IPS DF 4.7 (cell line): ENCODE measurements around the gene MEGF11.

Experiments used
- DNase-seq: peaks from one replicate; pipeline ENCODE4 v3.0.0-alpha.2; 2013; ENCODE audit warnings: low spot score; ENCODE audit errors: extremely low read depth

Gene MEGF11

GRCh38 chr15:65949491-65949890 is 304.1 kb downstream of the MEGF11 start:
- DNase-seq: no peak

- no peak for DNase-seq
Observed at GRCh38 chr15:65949011-65949410, 304.5 kb downstream of the MEGF11 start.

GRCh38 chr15:65948383-65948782 is 305.2 kb downstream of the MEGF11 start:
- DNase-seq: no peak

- DNase-seq: no peak
Observed at GRCh38 chr15:65947041-65947440, 306.5 kb downstream of the MEGF11 start.

GRCh38 chr15:65945616-65946015 is 307.9 kb downstream of the MEGF11 start:
- no peak for DNase-seq

- DNase-seq: no peak
Observed at GRCh38 chr15:65944404-65944803, 309.1 kb downstream of the MEGF11 start.

GRCh38 chr15:65942436-65942835 is 311.1 kb downstream of the MEGF11 start:
- no peak for DNase-seq

- DNase-seq: no peak
Observed at GRCh38 chr15:65940618-65940909, 313.0 kb downstream of the MEGF11 start.

GRCh38 chr15:65939901-65940617 is 313.5 kb downstream of the MEGF11 start:
- DNase-seq: no peak

GRCh38 chr15:65938604-65939003 is 314.9 kb downstream of the MEGF11 start:
- DNase-seq: no peak

- DNase-seq: no peak
Observed at GRCh38 chr15:65937476-65937875, 316.1 kb downstream of the MEGF11 start.

GRCh38 chr15:65937054-65937453 is 316.5 kb downstream of the MEGF11 start:
- no peak for DNase-seq

GRCh38 chr15:65936282-65936681 is 317.3 kb downstream of the MEGF11 start:
- no peak for DNase-seq

GRCh38 chr15:65935391-65935790 is 318.2 kb downstream of the MEGF11 start:
- no peak for DNase-seq

- DNase-seq: no peak
Observed at GRCh38 chr15:65931221-65931620, 322.3 kb downstream of the MEGF11 start.

- DNase-seq: no peak
Observed at GRCh38 chr15:65930134-65930533, 323.4 kb downstream of the MEGF11 start.

GRCh38 chr15:65929573-65929972 is 324.0 kb downstream of the MEGF11 start:
- no peak for DNase-seq

- no peak for DNase-seq
Observed at GRCh38 chr15:65927545-65927944, 326.0 kb downstream of the MEGF11 start.

- DNase-seq: no peak
Observed at GRCh38 chr15:65926899-65927298, 326.7 kb downstream of the MEGF11 start.

GRCh38 chr15:65926459-65926858 is 327.1 kb downstream of the MEGF11 start:
- DNase-seq: no peak

- DNase-seq: no peak
Observed at GRCh38 chr15:65925338-65925737, 328.2 kb downstream of the MEGF11 start.

- DNase-seq: no peak
Observed at GRCh38 chr15:65924004-65924403, 329.5 kb downstream of the MEGF11 start.

- no peak for DNase-seq
Observed at GRCh38 chr15:65923264-65923663, 330.3 kb downstream of the MEGF11 start.

GRCh38 chr15:65922621-65923020 is 330.9 kb downstream of the MEGF11 start:
- DNase-seq: no peak
